HEK293T (cell line): ENCODE results near the gene YJU2.

ENCODE experiments used
- BHLHE40 ChIP-seq: fragments of 450-650 bp; IDR thresholded peaks from 2 replicates; pipeline ENCODE4 v1.6.1; 2016; ENCODE audit warnings: mild to moderate bottlenecking, moderate library complexity, borderline replicate concordance
- FOXM1 ChIP-seq: fragments of 450-650 bp; IDR thresholded peaks from 2 replicates; pipeline ENCODE4 v1.6.1; 2017; ENCODE audit warnings: mild to moderate bottlenecking, borderline replicate concordance
- LEF1 ChIP-seq: fragments of 450-650 bp; IDR thresholded peaks from 2 replicates; pipeline ENCODE4 v1.6.1; 2017; ENCODE audit warnings: mild to moderate bottlenecking, borderline replicate concordance
- TARDBP ChIP-seq: fragments of 450-650 bp; IDR thresholded peaks from 2 replicates; pipeline ENCODE4 v1.6.1; 2016
- ZNF384 ChIP-seq: fragments of 450-650 bp; IDR thresholded peaks from 2 replicates; pipeline ENCODE4 v1.6.1; 2016

GRCh38 chr19:4228765-4229178 is 18.1 kb upstream of the YJU2 start:
- TF ChIP-seq FOXM1, result no peak
- TF ChIP-seq ZNF384, result no peak
- no peak; the same call in 1 of the 2 replicates for TF ChIP-seq TARDBP
- no peak for TF ChIP-seq LEF1
- no peak for TF ChIP-seq BHLHE40
